Kidney (tissue), 14 donors: ENCODE results near the gene LRBA. TPM values are rescaled to one million over a fixed set of nuclear protein-coding genes. Genes with fewer than 3 reads are reported as not detected.

ENCODE experiments used
- DNase-seq, 5 donors: peaks; one replicate each; pipeline ENCODE4 v3.0.0-alpha.2; 2013 to 2020
- FAIRE-seq: peaks from 2 replicates; lab custom pipeline; 2012; peaks lifted over from hg19 to GRCh38; lab: Jason Lieb, UNC
- H3K27ac ChIP-seq, 2 donors: one replicate each; pipeline ENCODE4 v1.7.0; 2013; ENCODE audit warnings: low read depth in 2 of 2, low read length in 2 of 2, inconsistent platforms in 1 of 2
- H3K27me3 ChIP-seq: one replicate; pipeline ENCODE4 v1.7.1; 2013; ENCODE audit warnings: low read length, inconsistent platforms; ENCODE audit not compliant: control insufficient read depth, insufficient read depth
- H3K36me3 ChIP-seq, 3 donors: one replicate each; pipeline versions ENCODE4 v1.7.0 to v1.7.1; 2013; ENCODE audit warnings: low read length in 3 of 3, control low read depth in 1 of 3, inconsistent platforms in 1 of 3; ENCODE audit not compliant: insufficient read depth in 3 of 3, control insufficient read depth in 2 of 3
- H3K4me1 ChIP-seq, 3 donors: one replicate each; pipeline versions ENCODE4 v1.7.0 to v1.7.1; 2013; ENCODE audit warnings: low read length in 3 of 3, inconsistent platforms in 1 of 3, low read depth in 1 of 3; ENCODE audit not compliant: control insufficient read depth in 2 of 3, insufficient read depth in 2 of 3
- H3K4me3 ChIP-seq, 3 donors: one replicate each; pipeline versions ENCODE4 v1.7.0 to v1.8.1; 2013; ENCODE audit warnings: low read length in 3 of 3, control low read depth in 1 of 3, inconsistent platforms in 1 of 3
- H3K9ac ChIP-seq, 3 donors: one replicate each; pipeline versions ENCODE4 v1.7.0 to v1.7.1; 2013; ENCODE audit warnings: low read length in 3 of 3, control low read depth in 1 of 3, inconsistent platforms in 1 of 3
- H3K9me3 ChIP-seq, 3 donors: one replicate each; pipeline versions ENCODE4 v1.7.0 to v1.7.1; 2013; ENCODE audit warnings: low read length in 3 of 3, control low read depth in 1 of 3, inconsistent platforms in 1 of 3; ENCODE audit not compliant: control insufficient read depth in 2 of 3, insufficient read depth in 1 of 3
- CTCF ChIP-seq: IDR thresholded peaks from 3 replicates; pipeline ENCODE4 v1.5.1; 2012; ENCODE audit warnings: mild to moderate bottlenecking, moderate library complexity, borderline replicate concordance; ENCODE audit not compliant: insufficient read depth; ENCODE audit errors: extremely low read depth
- intact Hi-C: fragments of 100-400 bp; cut with DNase I; formaldehyde crosslinking; loops from one replicate; pipeline ENCODE4 v1.11.1; 2022
- polyA plus RNA-seq: library from polyadenylated mRNA; stranded (reverse); fragments of 350-450 nt; fragmentation: Illumina TruSeq; extraction: RNeasy Lipid Tissue Mini Kit (QIAGEN cat#74804); gene quantifications from one replicate; pipeline ENCODE4 v1.2.3, GENCODE V29; 2014; ENCODE audit warnings: low read depth, low replicate concordance; ENCODE audit not compliant: insufficient read depth
- total RNA-seq: library from RNA; stranded (reverse); fragmentation: NEBNext Ultra II Directional; extraction: Animal tissue kit (Norgen Biotek cat#: 25700); gene quantifications from one replicate; pipeline ENCODE4 v1.2.1, GENCODE V29; 2021
- donor health status: control.
- donor health status: control.
- donor health status: control.
- donor health status: control.
- donor health status: control.
- donor health status: DM: yes; HTN: yes; CAD: no.
- donor health status: Normal renal cell carcinoma (clear cell type).

LRBA gene
- total and polyA plus RNA-seq, 2 donors from 2014 or later: 20.3 to 76.7 TPM

- Histone ChIP-seq H3K4me1 (peaks cover 0 to 11% (median 5%) of the 10 kb centered on the region in 3 donors), H3K9me3 (peaks cover 0 to 4% (median 0%) of the 10 kb centered on the region in 3 donors), H3K4me3 (no peak overlapping the region), H3K27ac (no peak overlapping the region), H3K9ac (no peak overlapping the region), H3K27me3 (no peaks in the 10 kb centered on the region), H3K36me3 (no peaks in the 10 kb centered on the region)
- no peak for FAIRE-seq
- intact Hi-C loops: no loop called here
- no peak for TF ChIP-seq CTCF
- no peak for DNase-seq
Observed at GRCh38 chr4:150725957-150726523, 289.0 kb downstream of the LRBA start.

GRCh38 chr4:150723727-150724411, 291.2 kb downstream of the LRBA start:
- no peak for FAIRE-seq
- Histone ChIP-seq H3K9me3 (peaks cover 0 to 4% (median 0%) of the 10 kb centered on the region in 3 donors), H3K27me3 (no peaks in the 10 kb centered on the region), H3K9ac (no peak overlapping the region), H3K4me1 (peaks cover 0 to 11% (median 5%) of the 10 kb centered on the region in 3 donors), H3K27ac (peak overlapping the region in 1 of 2 donors; percentile 32), H3K36me3 (no peaks in the 10 kb centered on the region), H3K4me3 (no peak overlapping the region)
- no peak for DNase-seq
- intact Hi-C loops: no loop called here
- no peak for TF ChIP-seq CTCF

- TF ChIP-seq CTCF: peak; percentile 34
- Histone ChIP-seq H3K36me3 (no peaks in the 10 kb centered on the region), H3K27ac (peak overlapping the region in 1 of 2 donors; percentile 41), H3K4me1 (peaks cover 0 to 11% (median 5%) of the 10 kb centered on the region in 3 donors), H3K9me3 (peaks cover 0 to 4% (median 0%) of the 10 kb centered on the region in 3 donors), H3K4me3 (no peak overlapping the region), H3K27me3 (no peaks in the 10 kb centered on the region), H3K9ac (no peak overlapping the region)
- intact Hi-C loops: no loop called here
- DNase-seq: peak in 1 of 5 donors; percentile 82
- FAIRE-seq: peak; percentile 11
Observed at GRCh38 chr4:150722908-150723362, 292.1 kb downstream of the LRBA start.
